Liver (tissue), 9 donors: ENCODE measurements around the gene KHK. TPM values are rescaled to one million over a fixed set of nuclear protein-coding genes. Genes with fewer than 3 reads are reported as not detected.
A peak's percentile ranks its signal among the peaks of the same experiment; 100 is the strongest.

ENCODE experiments used
- DNase-seq: peaks from one replicate; pipeline ENCODE4 v3.0.0-alpha.2; 2017; ENCODE audit warnings: low spot score
- H3K27ac ChIP-seq, 2 donors: one replicate each; pipeline ENCODE4 v1.7.0; 2013; ENCODE audit warnings: inconsistent platforms in 2 of 2, low read length in 2 of 2, control low read depth in 1 of 2, low read depth in 1 of 2, mild to moderate bottlenecking in 1 of 2
- H3K27me3 ChIP-seq, 4 donors: one replicate each; pipeline versions ENCODE4 v1.6.1 to v1.7.0; 2013; ENCODE audit warnings: low read length in 3 of 4, inconsistent platforms in 1 of 4, mild to moderate bottlenecking in 1 of 4, moderate library complexity in 1 of 4; ENCODE audit not compliant: control insufficient read depth in 4 of 4, insufficient read depth in 4 of 4
- H3K36me3 ChIP-seq, 4 donors: one replicate each; pipeline versions ENCODE4 v1.6.1 to v1.7.0; 2013; ENCODE audit warnings: low read length in 3 of 4, mild to moderate bottlenecking in 3 of 4, low read depth in 1 of 4, moderate library complexity in 1 of 4; ENCODE audit not compliant: control insufficient read depth in 4 of 4, insufficient read depth in 3 of 4
- H3K4me1 ChIP-seq, 4 donors: one replicate each; pipeline versions ENCODE4 v1.6.1 to v1.7.0; 2013; ENCODE audit warnings: low read length in 3 of 4, mild to moderate bottlenecking in 3 of 4, moderate library complexity in 1 of 4; ENCODE audit not compliant: control insufficient read depth in 4 of 4, insufficient read depth in 4 of 4
- H3K4me3 ChIP-seq, 3 donors: one replicate each; pipeline versions ENCODE4 v1.6.1 to v1.7.0; 2013; ENCODE audit warnings: low read length in 3 of 3, control low read depth in 1 of 3, low read depth in 1 of 3, mild to moderate bottlenecking in 1 of 3
- H3K9ac ChIP-seq, 2 donors: one replicate each; pipeline ENCODE4 v1.7.0; 2013; ENCODE audit warnings: low read length in 2 of 2, mild to moderate bottlenecking in 2 of 2, moderate library complexity in 2 of 2, control low read depth in 1 of 2, low read depth in 1 of 2
- H3K9me3 ChIP-seq, 4 donors: one replicate each; pipeline versions ENCODE4 v1.6.1 to v1.7.0; 2013; ENCODE audit warnings: low read length in 3 of 4; ENCODE audit not compliant: control insufficient read depth in 4 of 4
- ATF3 ChIP-seq: IDR thresholded peaks from 2 replicates; pipeline ENCODE4 v1.6.1; 2016; ENCODE audit warnings: antibody characterized with exemption
- CTCF ChIP-seq: fragments of 150-350 bp; IDR thresholded peaks from 2 replicates; pipeline ENCODE4 v1.5.1; 2017; ENCODE audit warnings: improper control_type of control experiment, low read depth, low read length; ENCODE audit not compliant: missing input control
- EGR1 ChIP-seq, 2 donors: IDR thresholded peaks; 2 replicates each; pipeline ENCODE4 v1.6.1; 2016 to 2018; ENCODE audit warnings: antibody characterized with exemption in 2 of 2, low read depth in 2 of 2
- FOXA1 ChIP-seq: IDR thresholded peaks from 2 replicates; pipeline ENCODE4 v1.6.1; 2016; ENCODE audit warnings: antibody characterized with exemption
- FOXA2 ChIP-seq: IDR thresholded peaks from 2 replicates; pipeline ENCODE4 v1.6.1; 2016; ENCODE audit warnings: antibody characterized with exemption
- GABPA ChIP-seq, 2 donors: IDR thresholded peaks in 1 of 2; conservative IDR thresholded peaks in 1 of 2; 2 replicates each; pipeline ENCODE4 v1.6.1; 2016; ENCODE audit warnings: antibody characterized with exemption in 2 of 2, mild to moderate bottlenecking in 1 of 2, moderate library complexity in 1 of 2
- HNF4A ChIP-seq, 2 donors: conservative IDR thresholded peaks; 2 replicates each; pipeline ENCODE4 v1.6.1; 2016; ENCODE audit warnings: antibody characterized with exemption in 2 of 2, mild to moderate bottlenecking in 2 of 2
- HNF4G ChIP-seq: IDR thresholded peaks from 2 replicates; pipeline ENCODE4 v1.6.1; 2016; ENCODE audit warnings: antibody characterized with exemption
- JUND ChIP-seq, 2 donors: IDR thresholded peaks; 2 replicates each; pipeline ENCODE4 v1.6.1; 2016; ENCODE audit warnings: antibody characterized with exemption in 2 of 2
- MAX ChIP-seq: IDR thresholded peaks from 2 replicates; pipeline ENCODE4 v1.6.1; 2016; ENCODE audit warnings: antibody characterized with exemption
- NR2F2 ChIP-seq: IDR thresholded peaks from 2 replicates; pipeline ENCODE4 v1.6.1; 2016; ENCODE audit warnings: antibody characterized with exemption
- RAD21 ChIP-seq, 2 donors: IDR thresholded peaks; 2 replicates each; pipeline ENCODE4 v1.6.1; 2016; ENCODE audit warnings: antibody characterized with exemption in 2 of 2, mild to moderate bottlenecking in 2 of 2
- REST ChIP-seq: IDR thresholded peaks from 2 replicates; pipeline ENCODE4 v1.6.1; 2016; ENCODE audit warnings: antibody characterized with exemption, mild to moderate bottlenecking
- RXRA ChIP-seq, 2 donors: IDR thresholded peaks; 2 replicates each; pipeline ENCODE4 v1.6.1; 2017 to 2018; ENCODE audit warnings: antibody characterized with exemption in 2 of 2, mild to moderate bottlenecking in 1 of 2
- SP1 ChIP-seq: IDR thresholded peaks from 2 replicates; pipeline ENCODE4 v1.6.1; 2018; ENCODE audit warnings: antibody characterized with exemption, mild to moderate bottlenecking
- TAF1 ChIP-seq: conservative IDR thresholded peaks from 2 replicates; pipeline ENCODE4 v1.6.1; 2016; ENCODE audit warnings: antibody characterized with exemption, mild to moderate bottlenecking
- YY1 ChIP-seq: IDR thresholded peaks from 2 replicates; pipeline ENCODE4 v1.6.1; 2016; ENCODE audit warnings: antibody characterized with exemption, mild to moderate bottlenecking
- ZBTB33 ChIP-seq: IDR thresholded peaks from 2 replicates; pipeline ENCODE4 v1.6.1; 2016; ENCODE audit warnings: antibody characterized with exemption
- WGBS: extraction: QIAGEN DNeasy Blood & Tissue Kit; methylation state at CpG from one replicate; pipeline ENCODE4 v1.1.7; 2013; 5-methylcytosine and 5-hydroxymethylcytosine counted together
- polyA plus RNA-seq, 2 donors: library from polyadenylated mRNA; stranded (reverse) in 1 of 2; unstranded in 1 of 2; fragments of 200-250 nt in 1 of 2; fragments of >200 nt in 1 of 2; fragmentation: Nextera tagmentation in 1 of 2; extraction: Ambion mirVana in 1 of 2; gene quantifications; one replicate each; pipeline versions ENCODE4 v1.2.1 to v1.2.3, GENCODE V29; 2013 to 2015
- total RNA-seq, 2 donors: library from RNA; depleted of rRNA; stranded (reverse); fragments of >200 nt; gene quantifications; one replicate each; pipeline ENCODE4 v1.2.3, GENCODE V29; 2014
- donor health status: healthy.
- donor health status: healthy.
- donor health status: healthy.
- donor health status: healthy.
- donor health status: healthy.

The KHK gene
- total and polyA plus RNA-seq, 4 donors: 26.1 to 462 (median 188) TPM

GRCh38 chr2:27049422-27050280 is 36.9 kb upstream of the KHK start (continued):
- TF ChIP-seq CTCF (no peak), GABPA (IDR thresholded peaks at IDR 0.05 in 1 of 2, conservative IDR thresholded peaks at IDR 0.05 in 1 of 2) (no peak), FOXA1 (no peak), MAX (no peak), RAD21 (IDR thresholded peaks at IDR 0.05) (no peak), SP1 (no peak), ATF3 (no peak), TAF1 (no peak), EGR1 (IDR thresholded peaks at IDR 0.05; ENCODE audit: low read depth in 2 of 2) (no peak), FOXA2 (no peak), YY1 (no peak)

GRCh38 chr2:27050281-27050995 is 36.1 kb upstream of the KHK start:
- peak; percentile 96 for DNase-seq
- under 1% methylated on average over 48 of the region's 48 CpGs for WGBS
- no peaks in the 10 kb centered on the region for H3K9me3 ChIP-seq
- no peaks in the 10 kb centered on the region for H3K27me3 ChIP-seq
- H3K4me1 ChIP-seq: peaks cover 6 to 24% (median 14%) of the 10 kb centered on the region in 4 donors
- H3K9ac ChIP-seq: peak overlapping the region; percentile 41 to 59
- H3K36me3 ChIP-seq: peaks cover 0 to 10% (median 9%) of the 10 kb centered on the region in 4 donors
- H3K27ac ChIP-seq: peak overlapping the region; percentile 77 to 79
- peak overlapping the region; percentile 72 to 84 (median 83) for H3K4me3 ChIP-seq
- peak in 1 of 2 donors; percentile 73 for TF ChIP-seq RXRA (IDR thresholded peaks at IDR 0.05)
- no peak for TF ChIP-seq SP1
- TF ChIP-seq RAD21 (IDR thresholded peaks at IDR 0.05): peak in 1 of 2 donors; percentile 62
- TF ChIP-seq CTCF: peak; percentile 32
- peak; percentile 80 for TF ChIP-seq NR2F2
- peak; percentile 3 for TF ChIP-seq FOXA2
- peak in 1 of 2 donors; percentile 21 for TF ChIP-seq EGR1 (IDR thresholded peaks at IDR 0.05; ENCODE audit: low read depth in 2 of 2)
- peak in 1 of 2 donors; percentile 23 for TF ChIP-seq HNF4A (conservative IDR thresholded peaks at IDR 0.05)
- peak; percentile 59 for TF ChIP-seq ZBTB33
- no peak for TF ChIP-seq TAF1
- TF ChIP-seq FOXA1: no peak
- peak; percentile 48 for TF ChIP-seq MAX
- peak in 1 of 2 donors; percentile 46 for TF ChIP-seq JUND (IDR thresholded peaks at IDR 0.05)
- TF ChIP-seq GABPA (IDR thresholded peaks at IDR 0.05 in 1 of 2, conservative IDR thresholded peaks at IDR 0.05 in 1 of 2): peak in 1 of 2 donors; percentile 45
- peak; percentile 21 for TF ChIP-seq YY1
- TF ChIP-seq HNF4G: no peak
- peak; percentile 36 for TF ChIP-seq REST
- peak; percentile 100 for TF ChIP-seq ATF3
